PC-3 (cell line): ENCODE measurements around the gene FAM209B.

ENCODE experiments used
- EZH2 ChIP-seq: fragments of 300-600 bp; sonication (generic); IDR thresholded peaks from one replicate; pipeline ENCODE4 v1.6.1; 2017; ENCODE audit warnings: antibody characterized with exemption, mild to moderate bottlenecking, low read length; ENCODE audit not compliant: unreplicated experiment
- EZH2phosphoT487 ChIP-seq: fragments of 300-600 bp; sonication (generic); IDR thresholded peaks from 2 replicates; pipeline ENCODE4 v1.6.1; 2018; ENCODE audit warnings: mild to moderate bottlenecking, antibody characterized with exemption, low read length, borderline replicate concordance
- TF ChIP-seq, protein P1 (sequence below): fragments of 300-600 bp; sonication (generic); conservative IDR thresholded peaks from 2 replicates; pipeline ENCODE4 v1.5.1; 2017; ENCODE audit warnings: antibody characterized with exemption, low read depth, mild to moderate bottlenecking, low read length

DNA sequence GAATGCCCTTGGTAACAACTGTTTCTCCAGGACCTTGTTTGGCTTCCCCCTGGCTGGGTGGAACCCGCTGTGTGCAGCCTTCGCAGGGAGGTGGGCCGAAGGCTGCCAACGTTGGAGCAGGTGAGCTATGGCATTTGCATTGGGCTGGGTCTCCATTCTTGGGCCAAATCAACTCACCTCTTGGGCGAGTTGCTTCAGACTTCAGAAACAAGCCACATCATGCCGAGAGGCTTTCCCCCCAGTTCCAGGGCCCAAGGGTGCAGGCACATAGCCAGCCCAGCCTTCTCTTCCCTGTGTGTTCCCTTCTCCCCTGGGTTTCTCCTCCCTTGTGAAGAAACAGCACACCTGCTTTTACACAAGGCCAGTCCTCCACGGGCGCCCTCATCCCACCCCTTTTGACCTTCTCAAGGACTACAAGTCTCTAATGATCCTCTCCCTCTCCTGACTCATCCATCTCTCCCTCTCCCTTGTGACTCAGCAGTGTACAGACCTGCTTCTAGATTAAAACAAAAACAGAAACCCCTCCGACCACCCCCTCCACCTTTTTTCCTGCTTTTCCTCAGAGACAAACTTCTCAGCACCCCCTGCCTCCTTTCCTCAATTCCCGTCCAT is 41.6 kb downstream of the FAM209B start:
- TF ChIP-seq, protein P1, sequence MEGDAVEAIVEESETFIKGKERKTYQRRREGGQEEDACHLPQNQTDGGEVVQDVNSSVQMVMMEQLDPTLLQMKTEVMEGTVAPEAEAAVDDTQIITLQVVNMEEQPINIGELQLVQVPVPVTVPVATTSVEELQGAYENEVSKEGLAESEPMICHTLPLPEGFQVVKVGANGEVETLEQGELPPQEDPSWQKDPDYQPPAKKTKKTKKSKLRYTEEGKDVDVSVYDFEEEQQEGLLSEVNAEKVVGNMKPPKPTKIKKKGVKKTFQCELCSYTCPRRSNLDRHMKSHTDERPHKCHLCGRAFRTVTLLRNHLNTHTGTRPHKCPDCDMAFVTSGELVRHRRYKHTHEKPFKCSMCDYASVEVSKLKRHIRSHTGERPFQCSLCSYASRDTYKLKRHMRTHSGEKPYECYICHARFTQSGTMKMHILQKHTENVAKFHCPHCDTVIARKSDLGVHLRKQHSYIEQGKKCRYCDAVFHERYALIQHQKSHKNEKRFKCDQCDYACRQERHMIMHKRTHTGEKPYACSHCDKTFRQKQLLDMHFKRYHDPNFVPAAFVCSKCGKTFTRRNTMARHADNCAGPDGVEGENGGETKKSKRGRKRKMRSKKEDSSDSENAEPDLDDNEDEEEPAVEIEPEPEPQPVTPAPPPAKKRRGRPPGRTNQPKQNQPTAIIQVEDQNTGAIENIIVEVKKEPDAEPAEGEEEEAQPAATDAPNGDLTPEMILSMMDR, result no peak
- TF ChIP-seq EZH2, result no peak
- TF ChIP-seq EZH2phosphoT487, result no peak
